Left ventricle myocardium superior (tissue), 1 donor: Measurements from ENCODE around the gene PILRB. TPM values are rescaled to one million over a fixed set of nuclear protein-coding genes. Genes with fewer than 3 reads are reported as not detected.
"Not testable (repeated sequence)": the region's sequence is repeated elsewhere in the genome, so short reads cannot be mapped to it uniquely, and the experiment has no call there.

Experiments used
- ATAC-seq: fragments of 200-7000 bp; cut with Tn5 transposase; one replicate; pipeline ENCODE4 v1.9.1; 2020; ENCODE audit warnings: mild to moderate bottlenecking, moderate library complexity
- DNase-seq: peaks from one replicate; pipeline ENCODE4 v3.0.0-alpha.2; 2020
- intact Hi-C: fragments of 100-400 bp; cut with micrococcal nuclease; formaldehyde crosslinking; loops from one replicate; pipeline ENCODE4 v1.11.0; 2022
- total RNA-seq: library from RNA; stranded (reverse); fragmentation: NEBNext Ultra II Directional; extraction: Animal tissue kit (Norgen Biotek cat#: 25700); gene quantifications from one replicate; pipeline ENCODE4 v1.2.1, GENCODE V29; 2021
- donor health status: DM: no; HTN: yes; CAD: no; lungs with severe emphysema.

Gene PILRB
- total RNA-seq, 1 donor from 2014 or later: 10.9 TPM

DNA sequence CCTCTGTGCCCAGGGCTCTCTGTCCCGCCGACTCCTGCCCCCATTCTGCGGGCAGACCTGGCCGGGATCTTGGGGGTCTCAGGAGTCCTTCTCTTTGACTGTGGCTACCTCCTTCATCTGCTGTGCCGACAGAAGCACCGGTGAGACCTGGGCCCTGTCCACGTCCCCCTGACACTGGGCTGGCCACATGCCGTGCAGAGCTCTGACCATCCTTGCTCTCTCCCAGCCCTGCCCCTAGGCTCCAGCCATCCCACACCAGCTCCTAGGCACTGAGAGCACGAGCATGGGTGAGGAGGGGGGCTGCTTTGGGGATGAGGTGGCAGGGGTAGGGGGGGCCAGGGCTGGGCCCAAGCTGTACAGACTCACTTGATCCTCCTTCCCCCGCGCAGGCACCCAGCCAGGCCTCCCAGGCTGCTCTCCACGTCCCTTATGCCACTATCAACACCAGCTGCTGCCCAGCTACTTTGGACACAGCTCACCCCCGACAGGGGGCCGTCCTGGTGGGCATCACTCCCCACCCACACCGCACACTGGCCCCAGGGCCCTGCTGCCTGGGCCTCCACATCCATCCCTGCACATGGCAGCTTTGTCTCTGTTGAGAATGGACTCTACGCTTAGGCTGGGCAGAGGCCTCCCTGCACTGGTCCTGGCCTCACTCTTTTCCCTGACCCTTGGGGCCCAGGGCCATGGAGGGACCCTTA, 4.8 kb upstream of the PILRB start:
- ATAC-seq (no peak), DNase-seq (no peak)
- intact Hi-C loops: no loop called here

DNA sequence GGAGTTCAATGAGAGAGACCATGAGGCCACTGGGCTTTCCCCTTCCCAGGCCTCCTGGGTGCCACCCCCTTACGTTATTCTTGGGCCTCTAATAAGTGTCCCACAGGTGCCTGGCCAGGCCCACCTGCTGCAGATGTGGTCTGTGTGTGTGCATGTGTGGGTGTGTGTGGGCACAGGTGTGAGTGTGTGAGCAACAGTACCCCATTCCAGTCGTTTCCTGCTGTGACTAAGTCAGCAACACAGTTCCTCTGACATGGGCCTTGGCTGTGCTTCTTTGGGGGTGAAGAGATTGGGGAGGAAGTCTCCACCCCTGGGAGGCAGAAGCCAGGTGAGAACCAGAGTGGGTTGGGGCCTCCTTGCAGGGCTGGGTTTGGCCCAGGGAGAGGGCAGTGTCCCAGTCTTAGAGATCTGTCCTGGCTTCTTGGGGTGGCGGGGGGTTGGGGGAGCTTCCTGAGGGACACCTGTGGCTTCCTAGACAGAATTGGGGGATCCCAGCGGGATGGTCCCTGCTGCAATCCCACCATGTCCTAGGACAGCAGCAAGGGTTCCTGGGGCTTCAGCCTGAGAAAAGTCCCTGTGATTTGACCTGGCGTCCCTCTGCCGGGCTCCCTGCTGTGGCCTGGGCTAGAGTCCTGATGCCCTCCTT, 4.1 kb upstream of the PILRB start:
- DNase-seq: no peak
- ATAC-seq: no peak
- intact Hi-C loops: no loop called here

DNA sequence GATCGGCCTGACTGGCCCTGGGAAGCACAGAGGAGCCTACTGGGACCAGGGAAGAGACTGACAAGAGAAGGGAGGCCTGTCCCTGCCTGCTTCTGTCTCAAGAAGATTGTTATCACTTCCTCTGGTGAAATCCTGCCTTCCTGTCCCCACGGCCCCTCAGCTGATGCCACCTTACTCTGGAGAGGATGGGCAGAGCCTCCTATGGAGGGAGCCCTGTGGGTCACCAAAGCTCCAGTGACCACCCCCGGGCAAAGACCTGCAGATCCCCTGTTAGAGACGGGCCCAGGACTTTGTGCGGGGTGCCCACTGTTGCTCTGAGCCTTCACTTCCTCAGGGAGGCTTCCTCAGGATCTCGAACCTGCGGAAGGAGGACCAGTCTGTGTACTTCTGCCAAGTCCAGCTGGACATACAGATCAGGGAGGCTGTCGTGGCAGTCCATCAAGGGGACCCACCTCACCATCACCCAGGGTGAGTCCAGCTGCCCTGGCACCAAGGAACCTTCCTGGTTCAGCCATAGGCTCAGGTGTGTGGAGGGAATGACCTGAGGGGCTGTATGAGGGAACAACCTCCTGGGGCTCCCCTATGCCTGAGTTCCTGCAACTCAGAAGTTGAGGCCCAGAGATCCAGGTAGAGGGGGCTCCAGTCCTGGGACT, 1.4 kb upstream of the PILRB start:
- intact Hi-C loops: no loop called here
- no peak for DNase-seq
- ATAC-seq: no peak

DNA sequence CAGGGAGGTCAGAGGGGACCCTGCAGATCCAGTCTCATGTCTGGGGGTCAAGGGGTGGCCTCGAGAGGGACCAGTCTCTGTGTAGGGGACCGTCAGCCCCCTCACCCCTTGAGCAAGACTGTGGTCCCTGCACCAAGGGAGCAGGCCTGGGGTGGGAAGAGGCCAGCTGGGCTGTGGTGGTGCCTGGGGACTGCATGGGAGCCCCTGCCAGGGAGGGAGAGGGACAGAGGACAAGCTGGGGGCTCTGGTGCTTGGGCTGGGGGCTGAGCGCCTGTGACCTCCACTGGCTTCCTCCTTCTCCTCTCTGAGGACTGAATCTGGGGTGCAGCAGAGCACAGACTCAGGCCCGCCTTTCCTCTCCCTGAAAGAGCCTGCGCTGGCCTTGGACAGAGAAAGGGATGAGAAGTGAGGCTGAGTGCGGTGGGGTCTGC, 771 bp upstream of the PILRB start:
- DNase-seq: no peak
- intact Hi-C loops: no loop called here
- ATAC-seq: no peak

DNA sequence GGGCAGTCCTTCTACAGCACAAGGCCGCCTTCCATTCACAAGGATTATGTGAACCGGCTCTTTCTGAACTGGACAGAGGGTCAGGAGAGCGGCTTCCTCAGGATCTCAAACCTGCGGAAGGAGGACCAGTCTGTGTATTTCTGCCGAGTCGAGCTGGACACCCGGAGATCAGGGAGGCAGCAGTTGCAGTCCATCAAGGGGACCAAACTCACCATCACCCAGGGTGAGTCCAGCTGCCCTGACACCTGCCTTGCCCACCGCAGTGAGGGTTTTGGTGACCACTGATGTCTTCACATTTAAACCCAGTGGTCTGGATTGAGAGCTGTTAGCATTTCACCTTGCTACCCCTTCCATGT, 918 bp downstream of the PILRB start:
- no peak for ATAC-seq
- no peak for DNase-seq
- intact Hi-C loops: no loop called here

DNA sequence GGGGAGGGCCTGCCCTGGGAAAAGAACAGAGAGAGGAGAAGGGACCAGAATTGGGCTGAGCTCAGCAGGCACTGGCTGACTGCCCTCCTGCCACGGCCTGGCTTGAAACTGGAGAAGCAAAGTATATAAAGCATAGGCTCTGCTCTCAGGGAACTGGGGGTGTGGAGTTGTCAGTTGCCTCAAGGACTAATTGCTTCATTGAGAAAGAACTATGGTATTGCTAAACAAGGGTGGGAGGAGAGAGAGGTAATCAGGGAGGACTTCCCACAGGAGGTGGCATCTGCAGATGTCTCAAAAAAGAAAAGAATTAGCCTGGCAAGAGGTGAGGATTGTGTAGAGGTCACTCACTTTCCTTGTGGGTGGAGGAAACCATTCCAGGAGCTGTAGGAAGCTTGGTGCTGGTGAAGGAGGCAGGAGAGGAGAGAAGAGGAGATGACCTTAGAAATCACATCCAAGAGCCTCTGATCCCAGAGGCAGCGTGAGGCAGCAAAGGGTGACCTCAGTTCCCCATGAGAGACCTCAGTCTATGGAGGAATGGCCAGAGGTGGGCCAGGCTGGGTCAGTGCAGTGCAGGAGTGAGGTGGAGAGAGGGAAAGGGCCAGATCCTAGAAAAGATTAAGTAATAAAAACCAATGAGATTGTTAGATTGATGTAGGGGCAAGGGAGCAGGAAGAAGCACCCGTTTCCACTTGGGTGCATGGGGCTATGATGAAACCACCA, 2.4 kb downstream of the PILRB start:
- intact Hi-C loops: no loop called here
- ATAC-seq (no peak), DNase-seq (no peak)

DNA sequence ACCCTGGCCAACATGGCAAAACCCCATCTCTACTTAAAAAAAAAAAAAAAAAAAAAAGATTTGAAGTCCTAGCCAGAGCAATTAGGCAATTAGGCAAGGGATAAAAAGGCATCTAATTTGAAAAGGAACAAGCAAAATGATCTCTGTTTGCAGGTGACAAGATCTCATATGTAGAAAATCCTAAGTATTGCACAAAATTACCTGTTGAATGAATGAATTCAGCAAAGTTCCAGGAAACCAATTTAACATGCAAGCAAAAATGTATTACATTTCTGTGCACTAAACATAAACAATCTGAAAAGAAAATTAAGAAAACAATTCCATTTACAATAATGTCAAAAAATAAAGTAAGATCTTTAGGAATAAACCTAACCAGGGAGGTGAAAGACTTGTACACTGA, 5.2 kb downstream of the PILRB start:
- ATAC-seq: no peak
- DNase-seq: no peak
- intact Hi-C loops: no loop called here

DNA sequence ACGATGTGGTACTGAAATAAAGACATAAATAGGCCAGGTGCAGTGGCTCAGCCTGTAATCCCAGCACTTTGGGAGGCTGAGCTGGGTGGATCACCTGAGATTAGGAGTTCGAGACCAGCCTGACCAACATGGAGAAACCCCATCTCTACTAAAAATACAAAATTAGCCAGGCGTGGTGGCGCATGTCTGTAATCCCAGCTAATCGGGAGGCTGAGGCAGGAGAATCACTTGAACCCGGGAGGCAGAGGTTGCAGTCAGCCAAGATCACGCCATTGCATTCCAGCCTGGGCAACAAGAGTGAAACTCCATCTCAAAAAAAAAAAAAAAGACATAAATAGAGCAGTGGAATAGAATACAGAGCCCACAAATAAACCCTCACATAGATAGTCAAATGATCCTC, 5.9 kb downstream of the PILRB start:
- intact Hi-C loops, ATAC-seq, DNase-seq: not testable (repeated sequence)

DNA sequence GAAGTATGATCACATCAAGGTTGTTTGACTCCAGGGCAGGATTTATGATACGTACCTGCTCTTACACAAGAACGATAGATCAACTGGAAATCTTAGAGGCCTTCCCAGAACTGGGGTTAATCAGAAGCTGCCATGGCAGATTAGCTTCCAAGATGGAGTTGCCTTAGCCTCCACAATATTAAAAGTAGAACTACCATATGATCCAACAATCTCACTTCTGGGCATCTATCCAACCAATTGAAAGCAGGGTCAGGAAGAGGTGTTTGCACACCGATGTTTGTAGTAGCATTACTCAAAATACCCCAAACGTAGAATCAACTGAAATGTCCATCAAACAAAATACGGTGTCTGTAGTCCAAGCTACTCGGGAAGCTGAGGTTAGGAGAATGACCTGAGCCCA, 6.6 kb downstream of the PILRB start:
- DNase-seq (no peak), ATAC-seq (no peak)
- intact Hi-C loops: no loop called here

DNA sequence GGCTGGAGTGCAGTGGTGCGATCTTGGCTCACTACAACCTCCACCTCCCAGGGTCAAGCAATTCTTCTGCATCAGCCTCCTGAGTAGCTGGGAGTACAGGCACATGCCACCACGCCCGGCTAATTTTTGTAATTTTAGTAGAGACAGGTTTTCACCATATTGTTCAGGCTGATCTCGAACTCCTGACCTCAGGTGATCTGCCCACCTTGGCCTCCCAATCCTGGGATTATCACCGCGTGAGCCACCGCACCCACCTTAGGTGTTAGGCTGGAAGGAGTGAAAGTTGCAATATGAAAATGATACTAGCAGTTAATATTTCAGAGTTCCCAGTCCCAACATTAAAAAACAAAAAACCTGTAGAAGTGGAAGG, 8.1 kb downstream of the PILRB start:
- ATAC-seq, DNase-seq: not testable (repeated sequence)

DNA sequence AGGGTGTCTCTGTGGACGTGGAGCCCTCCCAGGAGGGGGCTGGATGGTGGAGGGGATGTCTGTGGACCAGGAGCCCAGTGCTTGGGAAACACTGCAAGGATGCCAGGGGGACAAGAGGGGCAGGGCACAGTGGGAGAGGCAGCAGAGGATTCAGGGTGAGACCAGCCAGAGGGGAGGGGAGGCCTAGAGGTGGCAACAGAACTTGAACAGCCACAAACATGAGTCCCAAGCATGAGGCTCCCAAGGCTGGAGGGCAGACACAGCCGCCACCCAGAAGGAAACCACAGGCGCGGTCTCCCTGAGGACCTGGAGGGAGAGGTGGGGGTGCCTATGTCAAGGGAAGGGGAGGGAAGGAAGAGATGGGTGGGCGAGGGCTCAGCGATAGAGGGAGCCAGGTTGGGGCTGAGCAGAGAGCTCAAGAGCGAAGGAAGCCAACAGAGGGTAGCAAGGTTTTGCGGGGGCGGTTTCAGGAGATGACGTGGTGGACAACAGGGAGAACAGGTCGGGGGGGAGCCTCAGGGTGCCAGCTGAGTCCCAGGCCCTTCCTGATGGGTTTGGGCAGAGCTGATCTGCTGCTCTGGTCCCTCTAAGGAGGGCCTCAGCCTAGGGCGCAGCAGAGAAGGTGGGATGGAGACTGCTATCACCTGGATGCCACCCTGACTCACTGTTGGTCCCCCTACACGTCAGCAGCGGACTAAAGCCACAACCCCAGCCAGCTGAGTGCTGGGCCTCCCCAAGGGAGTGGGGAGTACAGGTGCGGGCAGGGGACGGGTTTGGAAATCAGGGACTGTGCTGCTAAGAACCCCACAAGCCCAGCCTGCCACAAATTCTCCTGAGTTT, 8.7 kb downstream of the PILRB start:
- intact Hi-C loops: no loop called here
- DNase-seq (no peak), ATAC-seq (no peak)

More for the DNA sequence above, 8.1 kb downstream of the PILRB start:
- intact Hi-C loops: not testable (repeated sequence)

DNA sequence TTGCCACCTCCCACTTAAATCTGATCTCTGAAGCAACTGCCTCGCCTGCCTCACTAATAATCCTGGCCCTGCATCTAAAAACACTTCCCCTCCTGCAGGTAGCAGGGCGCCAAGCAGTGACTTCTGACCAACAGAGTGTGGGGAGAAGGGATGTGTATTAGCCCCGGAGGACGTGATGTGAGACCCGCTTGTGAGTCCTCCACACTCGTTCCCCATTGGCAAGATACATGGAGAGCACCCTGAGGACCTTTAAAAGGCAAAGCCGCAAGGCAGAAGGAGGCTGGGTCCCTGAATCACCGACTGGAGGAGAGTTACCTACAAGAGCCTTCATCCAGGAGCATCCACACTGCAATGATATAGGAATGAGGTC, 9.3 kb downstream of the PILRB start:
- ATAC-seq (no peak), DNase-seq (no peak)
- intact Hi-C loops: no loop called here

DNA sequence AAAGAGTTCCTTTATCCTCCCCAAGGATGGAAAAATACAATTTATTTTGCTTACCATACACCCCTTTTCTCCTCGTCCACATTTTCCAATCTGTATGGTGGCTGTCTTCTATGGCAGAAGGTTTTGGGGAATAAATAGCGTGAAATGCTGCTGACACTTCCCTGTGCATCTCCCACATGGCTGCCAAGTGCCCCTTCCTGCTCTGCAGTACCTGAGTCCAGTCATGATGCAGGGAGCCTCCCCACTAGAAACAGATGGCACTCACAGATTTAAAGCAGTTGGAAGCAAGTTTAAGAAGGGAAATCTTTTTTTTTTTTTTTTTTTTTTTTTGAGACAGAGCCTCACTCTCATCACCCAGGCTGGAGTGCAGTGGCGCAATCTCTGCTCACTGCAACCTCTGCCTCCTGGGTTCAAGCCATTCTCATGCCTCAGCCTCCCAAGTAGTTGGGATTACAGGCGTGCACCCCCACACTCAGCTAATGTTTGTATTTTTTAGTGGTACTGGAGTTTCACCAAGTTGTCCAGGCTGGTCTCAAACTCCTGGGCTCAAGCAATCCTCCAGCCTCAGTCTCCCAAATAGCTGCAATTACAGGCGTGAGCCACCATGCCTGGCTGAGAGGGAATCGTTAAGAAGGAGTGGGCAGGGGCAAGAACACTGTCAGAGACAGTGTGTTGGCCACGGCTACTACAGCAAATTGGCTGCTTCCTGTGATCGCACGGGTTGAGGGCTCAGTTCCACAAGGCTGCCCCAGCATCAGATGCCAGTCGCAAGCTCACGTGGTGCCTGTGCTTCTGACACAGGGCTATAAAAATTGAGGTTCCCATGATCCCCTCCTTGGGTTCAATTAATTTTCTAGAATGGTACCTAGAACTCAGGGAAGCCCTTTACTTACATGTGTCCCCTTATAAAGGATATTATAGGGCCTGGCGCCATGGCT, 10.0 kb downstream of the PILRB start:
- no peak for DNase-seq
- no peak for ATAC-seq
- intact Hi-C loops: no loop called here

DNA sequence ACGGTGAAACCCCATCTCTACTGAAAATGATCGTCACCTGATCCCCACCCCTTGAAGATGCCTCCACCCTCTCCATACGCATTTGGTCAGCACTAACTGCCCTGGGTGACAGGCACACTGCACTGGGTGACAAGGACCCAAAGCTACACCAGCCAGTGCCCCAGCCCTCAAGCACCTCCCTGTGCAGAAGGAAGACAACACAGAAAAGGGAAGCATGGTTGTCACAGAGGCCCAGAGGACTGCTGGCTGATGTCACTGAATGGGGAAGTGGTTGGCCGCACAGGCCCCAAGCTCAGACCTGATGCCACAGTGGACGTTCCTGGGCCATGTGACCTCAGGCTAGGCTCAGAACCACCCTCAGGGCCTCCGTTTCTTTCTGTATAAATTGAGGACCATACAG, 11.2 kb downstream of the PILRB start:
- ATAC-seq: peak; percentile 64
- peak; percentile 71 for DNase-seq
- intact Hi-C loops: no loop called here

DNA sequence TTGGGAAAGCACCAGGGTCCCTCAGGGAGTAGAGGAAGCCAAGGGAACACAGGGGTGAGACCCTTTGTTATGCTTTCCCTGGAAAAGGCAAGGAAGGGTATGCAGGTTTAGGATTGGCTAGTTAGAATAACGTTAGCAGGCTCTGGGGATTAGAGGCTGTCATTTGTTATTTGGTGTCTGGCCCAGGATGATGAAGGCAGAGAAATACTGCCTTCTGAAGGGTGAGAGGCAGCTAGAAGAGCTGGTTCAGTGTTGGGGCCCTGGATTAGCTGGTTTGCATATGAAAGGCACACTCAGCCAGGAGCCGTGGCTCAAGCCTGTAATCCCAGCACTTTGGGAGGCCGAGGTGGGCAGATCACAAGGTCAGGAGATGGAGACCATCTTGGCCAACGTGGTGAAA, 12.4 kb downstream of the PILRB start:
- no peak for ATAC-seq
- no peak for DNase-seq
- intact Hi-C loops: no loop called here

DNA sequence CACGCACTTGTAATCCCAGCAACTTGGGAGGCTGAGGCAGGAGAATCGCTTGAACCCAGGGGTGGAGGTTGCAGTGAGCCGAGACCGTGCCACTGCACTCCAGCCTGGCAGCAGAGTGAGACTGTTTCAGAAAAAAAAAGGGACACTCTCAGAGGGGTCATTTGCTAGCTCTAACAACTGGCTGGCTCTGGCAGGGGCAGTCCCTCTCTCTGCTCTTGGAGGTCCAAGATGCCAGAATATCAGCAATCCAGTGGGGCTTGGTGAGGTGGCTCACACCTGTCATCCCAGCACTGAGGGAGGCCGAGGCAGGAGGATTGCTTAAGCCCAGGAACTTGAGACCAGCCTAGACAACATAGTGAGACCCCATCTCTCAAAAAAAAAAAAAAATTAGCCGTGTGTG, 12.8 kb downstream of the PILRB start:
- intact Hi-C loops: no loop called here
- ATAC-seq (no peak), DNase-seq (no peak)

DNA sequence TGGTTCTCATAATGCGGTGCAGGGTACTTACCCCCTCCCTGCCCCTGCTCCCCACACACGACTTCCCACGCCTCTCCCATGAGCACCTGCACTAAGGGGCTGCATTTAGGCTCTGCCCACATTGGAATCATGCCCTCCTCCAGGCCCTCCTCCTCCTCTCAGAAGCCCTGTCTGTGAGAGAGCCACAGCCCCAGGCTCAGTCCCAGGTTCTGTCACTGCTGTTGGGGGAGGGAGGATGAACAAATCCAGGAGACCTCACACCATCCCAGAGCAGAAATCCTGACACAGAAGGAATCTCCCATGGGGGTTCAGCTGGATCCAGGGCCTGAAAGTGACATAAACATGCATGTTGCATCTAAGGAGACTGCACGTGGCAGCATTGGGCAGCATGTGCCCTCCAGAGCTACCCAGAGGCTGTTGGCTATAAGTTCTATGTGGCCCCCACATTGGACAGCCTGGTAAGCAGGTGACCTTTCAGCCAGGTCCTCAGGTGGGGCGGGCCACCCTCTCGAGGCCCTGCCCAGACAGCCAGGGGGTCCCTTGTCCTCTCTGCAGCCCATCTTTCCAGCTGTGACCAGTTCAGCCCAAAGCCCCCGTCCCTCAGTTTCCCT, 13.7 kb downstream of the PILRB start:
- intact Hi-C loops: no loop called here
- DNase-seq (no peak), ATAC-seq (no peak)

DNA sequence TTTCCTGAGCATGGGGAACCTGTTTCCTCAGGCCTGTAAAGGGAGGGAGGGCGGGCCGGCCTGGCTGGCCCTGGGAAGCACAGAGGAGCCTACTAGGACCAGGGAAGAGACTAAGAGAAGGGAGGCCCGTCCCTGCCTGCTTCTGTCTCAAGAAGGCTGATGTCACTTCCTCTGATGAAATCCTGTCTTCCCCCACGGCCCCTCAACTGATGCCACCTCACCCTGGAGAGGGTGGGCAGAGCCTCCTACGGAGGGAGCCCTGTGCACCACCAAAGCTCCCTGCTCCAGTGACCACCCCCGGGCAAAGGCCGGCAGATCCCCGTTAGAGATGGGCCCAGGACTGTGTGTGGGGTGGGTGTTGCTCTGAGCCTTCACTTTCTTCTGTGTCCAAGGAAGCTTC, 14.3 kb downstream of the PILRB start:
- intact Hi-C loops: no loop called here
- peak; percentile 26 for ATAC-seq
- DNase-seq: no peak
